Neural progenitor cell (in vitro differentiated cells): ENCODE measurements around the gene RAD51B. TPM values are rescaled to one million over a fixed set of nuclear protein-coding genes. Genes with fewer than 3 reads are reported as not detected.

Experiments
- DNase-seq: peaks from one replicate; pipeline ENCODE4 v3.0.0-alpha.2; 2016; ENCODE audit warnings: low spot score
- H2AFZ ChIP-seq: fragments of 200-600 bp; sonication (generic); replicated peaks from 2 replicates; pipeline ENCODE4 v1.6.1; 2016; ENCODE audit warnings: antibody characterized with exemption
- H3F3A ChIP-seq: fragments of 200-600 bp; sonication (generic); 2 replicates; pipeline ENCODE4 v1.6.1; 2016; ENCODE audit warnings: antibody characterized with exemption, low read depth
- H3K27ac ChIP-seq: fragments of 200-600 bp; sonication (generic); 2 replicates; pipeline ENCODE4 v1.5.1; 2016; ENCODE audit warnings: mild to moderate bottlenecking
- H3K27me3 ChIP-seq: fragments of 200-600 bp; sonication (generic); 2 replicates; pipeline ENCODE4 v1.6.1; 2016; ENCODE audit warnings: mild to moderate bottlenecking, moderate library complexity
- H3K36me3 ChIP-seq: fragments of 200-600 bp; sonication (generic); 2 replicates; pipeline ENCODE4 v1.5.1; 2016
- H3K4me1 ChIP-seq: fragments of 200-600 bp; sonication (generic); 2 replicates; pipeline ENCODE4 v1.6.1; 2016; ENCODE audit warnings: mixed run types
- H3K4me2 ChIP-seq: fragments of 200-600 bp; sonication (generic); 2 replicates; pipeline ENCODE4 v1.6.1; 2016
- H3K4me3 ChIP-seq: fragments of 200-600 bp; sonication (generic); 2 replicates; pipeline ENCODE4 v1.5.1; 2016
- H3K79me2 ChIP-seq: fragments of 200-600 bp; sonication (generic); 2 replicates; pipeline ENCODE4 v1.6.1; 2016; ENCODE audit warnings: low read depth
- H3K9ac ChIP-seq: fragments of 200-600 bp; sonication (generic); 2 replicates; pipeline ENCODE4 v1.6.1; 2016
- H3K9me3 ChIP-seq: fragments of 200-600 bp; sonication (generic); 2 replicates; pipeline ENCODE4 v1.5.1; 2016; ENCODE audit warnings: low read depth
- H4K20me1 ChIP-seq: fragments of 200-600 bp; sonication (generic); 2 replicates; pipeline ENCODE4 v1.6.1; 2016; ENCODE audit warnings: low read depth
- H3K27ac Mint-ChIP-seq: 3 replicates; pipeline ENCODE4 v1.8.0; 2021; ENCODE audit warnings: mixed read lengths
- H3K27me3 Mint-ChIP-seq: 2 replicates; pipeline ENCODE4 v1.8.0; 2022; ENCODE audit warnings: low read depth, mild to moderate bottlenecking, inconsistent platforms, moderate library complexity, mixed read lengths; ENCODE audit not compliant: insufficient read depth
- H3K36me3 Mint-ChIP-seq: 3 replicates; pipeline ENCODE4 v1.8.0; 2021; ENCODE audit warnings: mixed read lengths
- H3K4me1 Mint-ChIP-seq: 3 replicates; pipeline ENCODE4 v1.8.0; 2021; ENCODE audit warnings: mixed read lengths
- H3K4me3 Mint-ChIP-seq: 3 replicates; pipeline ENCODE4 v1.8.0; 2021; ENCODE audit warnings: mild to moderate bottlenecking, moderate library complexity, mixed read lengths
- H3K9me3 Mint-ChIP-seq: 3 replicates; pipeline ENCODE4 v1.8.0; 2020; ENCODE audit warnings: mixed read lengths
- CTCF ChIP-seq: fragments of 200-600 bp; sonication (generic); IDR thresholded peaks from 2 replicates; pipeline ENCODE4 v1.5.1; 2017; ENCODE audit warnings: antibody characterized with exemption, mild to moderate bottlenecking
- EZH2 ChIP-seq: fragments of 200-600 bp; sonication (generic); IDR thresholded peaks from 2 replicates; pipeline ENCODE4 v1.6.1; 2017; ENCODE audit warnings: antibody characterized with exemption, mild to moderate bottlenecking, moderate library complexity
- EZH2phosphoT487 ChIP-seq: fragments of 200-600 bp; sonication (generic); IDR thresholded peaks from 2 replicates; pipeline ENCODE4 v1.6.1; 2017; ENCODE audit warnings: antibody characterized with exemption
- total RNA-seq: library from RNA; depleted of rRNA; stranded (reverse); fragments of >200 nt; gene quantifications from 2 replicates; pipeline ENCODE4 v1.2.3, GENCODE V29; 2015; ENCODE audit warnings: low replicate concordance

Gene RAD51B
- total RNA-seq, 1 donor from 2014 or later = 50.5 TPM

GRCh38 chr14:68407825-68408224 lies 588.2 kb downstream of the RAD51B start:
- Mint-ChIP-seq H3K36me3 (peaks cover 2% of the 10 kb centered on the region), H3K27me3 (no peaks in the 10 kb centered on the region), H3K4me1 (peaks cover 36% of the 10 kb centered on the region), H3K9me3 (no peaks in the 10 kb centered on the region), H3K4me3 (no peak overlapping the region), H3K27ac (peak overlapping the region; percentile 8)
- no peak overlapping the region for H3K4me3 ChIP-seq
- no peak overlapping the region for H3K9ac ChIP-seq
- TF ChIP-seq EZH2 = no peak
- no peak for TF ChIP-seq CTCF
- TF ChIP-seq EZH2phosphoT487 = no peak
- no peaks in the 10 kb centered on the region for H3K27me3 ChIP-seq
- peaks cover 5% of the 10 kb centered on the region for H3F3A ChIP-seq
- H3K9me3 ChIP-seq = no peaks in the 10 kb centered on the region
- H3K4me2 ChIP-seq = no peak overlapping the region
- H3K27ac ChIP-seq = no peak overlapping the region
- H3K4me1 ChIP-seq = peaks cover 14% of the 10 kb centered on the region
- H3K36me3 ChIP-seq = no peaks in the 10 kb centered on the region
- DNase-seq = no peak
- no peak overlapping the region for H2AFZ ChIP-seq
- H4K20me1 ChIP-seq = no peaks in the 10 kb centered on the region
- no peaks in the 10 kb centered on the region for H3K79me2 ChIP-seq

DNA sequence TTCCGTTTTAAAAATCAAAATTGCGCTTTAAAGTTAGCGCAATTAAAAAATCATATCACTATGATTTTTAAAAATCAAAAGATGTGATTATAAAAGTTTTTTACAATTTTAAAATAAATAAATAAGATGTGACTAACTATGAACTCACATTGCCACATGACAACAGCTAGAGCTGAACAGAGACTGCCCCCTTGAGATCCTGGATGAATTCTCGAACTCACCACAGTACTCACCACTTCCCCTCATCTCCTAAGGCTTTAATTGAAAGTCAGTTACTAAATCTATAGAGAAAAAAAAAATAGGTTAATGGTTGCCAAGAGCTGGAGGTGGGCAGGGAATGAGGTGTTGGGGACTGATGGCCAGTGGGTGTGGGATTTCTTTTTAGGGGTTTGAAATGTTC lies 589.1 kb downstream of the RAD51B start:
- peaks cover 14% of the 10 kb centered on the region for H3K4me1 ChIP-seq
- no peaks in the 10 kb centered on the region for H3K27me3 Mint-ChIP-seq
- no peaks in the 10 kb centered on the region for H3K36me3 Mint-ChIP-seq
- no peak for TF ChIP-seq CTCF
- TF ChIP-seq EZH2 = no peak
- no peak for TF ChIP-seq EZH2phosphoT487
- H3K9me3 Mint-ChIP-seq = no peaks in the 10 kb centered on the region
- DNase-seq = no peak
- peaks cover 35% of the 10 kb centered on the region for H3K4me1 Mint-ChIP-seq
- H3K27ac Mint-ChIP-seq = no peak overlapping the region
- no peak overlapping the region for H3K4me2 ChIP-seq
- H3K4me3 Mint-ChIP-seq = no peak overlapping the region
- no peak overlapping the region for H2AFZ ChIP-seq
- H3K27me3 ChIP-seq = no peaks in the 10 kb centered on the region
- H3K4me3 ChIP-seq = no peak overlapping the region
- H3F3A ChIP-seq = peaks cover 5% of the 10 kb centered on the region
- no peaks in the 10 kb centered on the region for H3K79me2 ChIP-seq
- no peaks in the 10 kb centered on the region for H3K9me3 ChIP-seq
- H4K20me1 ChIP-seq = no peaks in the 10 kb centered on the region
- H3K36me3 ChIP-seq = no peaks in the 10 kb centered on the region
- H3K27ac ChIP-seq = no peak overlapping the region
- no peak overlapping the region for H3K9ac ChIP-seq

GRCh38 chr14:68409387-68409786 lies 589.8 kb downstream of the RAD51B start:
- Histone ChIP-seq H3K79me2 (no peaks in the 10 kb centered on the region), H3K4me2 (no peak overlapping the region), H3K27ac (no peak overlapping the region), H3K36me3 (no peaks in the 10 kb centered on the region), H3K4me1 (peaks cover 18% of the 10 kb centered on the region), H2AFZ (no peak overlapping the region), H3K9me3 (no peaks in the 10 kb centered on the region), H3K4me3 (no peak overlapping the region), H3F3A (peaks cover 12% of the 10 kb centered on the region), H3K9ac (no peak overlapping the region), H4K20me1 (no peaks in the 10 kb centered on the region), H3K27me3 (no peaks in the 10 kb centered on the region)
- Mint-ChIP-seq H3K27me3 (no peaks in the 10 kb centered on the region), H3K4me3 (no peak overlapping the region), H3K36me3 (no peaks in the 10 kb centered on the region), H3K27ac (no peak overlapping the region), H3K4me1 (peaks cover 35% of the 10 kb centered on the region), H3K9me3 (no peaks in the 10 kb centered on the region)
- DNase-seq = no peak
- TF ChIP-seq EZH2phosphoT487 (no peak), EZH2 (no peak), CTCF (no peak)
